Left lung (tissue), 10 donors: ENCODE data around the gene TMPRSS2. TPM values are rescaled to one million over a fixed set of nuclear protein-coding genes. Genes with fewer than 3 reads are reported as not detected.
A peak's percentile ranks its signal among the peaks of the same experiment; 100 is the strongest.
"Not testable (repeated sequence)": the region's sequence is repeated elsewhere in the genome, so short reads cannot be mapped to it uniquely, and the experiment has no call there.

Experiments
- ATAC-seq: fragments of 200-7000 bp; cut with Tn5 transposase; one replicate; pipeline ENCODE4 v1.9.1; 2020; ENCODE audit warnings: moderate library complexity
- DNase-seq, 4 donors: peaks; one replicate each; pipeline ENCODE4 v3.0.0-alpha.2; 2013 to 2020
- H3K27ac ChIP-seq, 2 donors: fragments of 200-600 bp; sonication (generic) in 1 of 2; one replicate each; pipeline versions ENCODE4 v1.5.0 to v1.8.0; 2020 to 2021
- H3K27me3 ChIP-seq, 2 donors: fragments of 200-600 bp; sonication (generic) in 1 of 2; one replicate each; pipeline versions ENCODE4 v1.5.0 to v1.8.0; 2020 to 2021
- H3K36me3 ChIP-seq, 2 donors: fragments of 200-600 bp; sonication (generic) in 1 of 2; one replicate each; pipeline versions ENCODE4 v1.5.0 to v1.8.0; 2020 to 2021
- H3K4me1 ChIP-seq, 2 donors: fragments of 200-600 bp; one replicate each; pipeline ENCODE4 v1.8.0; 2021
- H3K4me3 ChIP-seq, 2 donors: fragments of 200-600 bp; sonication (generic) in 1 of 2; one replicate each; pipeline versions ENCODE4 v1.5.0 to v1.8.0; 2020 to 2021; ENCODE audit warnings: mild to moderate bottlenecking in 1 of 2
- H3K9me3 ChIP-seq, 2 donors: fragments of 200-600 bp; sonication (generic) in 1 of 2; one replicate each; pipeline versions ENCODE4 v1.5.0 to v1.8.0; 2020 to 2021
- intact Hi-C, 2 donors: fragments of 100-400 bp; cut with DNase I; formaldehyde crosslinking; loops; one replicate each; pipeline versions ENCODE4 v1.11.2 to v1.14.2; 2022
- polyA plus RNA-seq, 6 donors: library from polyadenylated mRNA; unstranded; fragments of 120-200 nt; gene quantifications; one replicate each; pipeline ENCODE4 v1.2.1, GENCODE V29; 2013; ENCODE audit not compliant: insufficient read length in 6 of 6
- total RNA-seq, 2 donors: library from RNA; stranded (reverse); fragmentation: NEBNext Ultra II Directional; extraction: Animal tissue kit (Norgen Biotek cat#: 25700); gene quantifications; one replicate each; pipeline ENCODE4 v1.2.1, GENCODE V29; 2021
- TF ChIP-seq, protein P1 (sequence below), 2 donors: fragments of 200-600 bp; sonication (generic) in 1 of 2; IDR thresholded peaks; one replicate each; pipeline versions ENCODE4 v1.5.0 to v1.8.0; 2021; ENCODE audit warnings: antibody characterized with exemption in 2 of 2
- donor health status: DM: no; HTN: yes; CAD: no.
- donor health status: DM: no; HTN: no; CAD: no.

Gene TMPRSS2
- total and polyA plus RNA-seq, 8 donors, result 38.2 to 137 (median 52.7) TPM

DNA sequence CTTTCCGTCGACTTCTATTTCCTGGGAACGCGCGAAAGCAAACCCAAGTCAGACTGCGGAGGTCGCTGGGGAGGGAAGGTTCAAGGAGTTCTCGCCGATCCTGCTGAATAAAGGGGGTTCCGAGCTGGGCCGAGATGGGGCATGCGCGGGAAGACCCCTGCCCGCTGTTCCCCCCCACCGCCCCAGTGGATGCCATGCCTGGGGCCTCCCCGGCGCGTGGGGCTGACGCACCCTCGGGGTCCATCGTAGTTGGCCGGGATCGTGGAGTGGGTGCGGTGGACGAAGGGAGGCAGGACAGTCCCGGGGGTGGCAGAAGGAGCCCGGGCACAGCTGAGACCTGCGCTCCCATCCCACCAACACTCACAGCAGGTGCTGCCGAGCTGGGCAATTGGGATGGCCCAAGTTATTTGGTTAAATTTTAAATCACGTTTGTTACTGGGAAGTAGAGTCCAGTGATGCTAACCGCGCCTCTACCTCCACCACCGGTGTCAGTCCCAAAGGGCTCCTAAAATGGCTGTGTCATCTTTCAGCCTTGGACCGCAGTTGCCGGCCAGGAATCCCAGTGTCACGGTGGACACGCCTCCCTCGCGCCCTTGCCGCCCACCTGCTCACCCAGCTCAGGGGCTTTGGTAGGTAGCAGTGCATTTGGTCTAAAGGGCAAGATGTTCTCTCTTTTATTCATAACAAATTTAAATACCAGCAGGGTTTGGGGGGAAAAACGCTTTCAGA, 81.1 kb downstream of the TMPRSS2 start:
- TF ChIP-seq, protein P1, sequence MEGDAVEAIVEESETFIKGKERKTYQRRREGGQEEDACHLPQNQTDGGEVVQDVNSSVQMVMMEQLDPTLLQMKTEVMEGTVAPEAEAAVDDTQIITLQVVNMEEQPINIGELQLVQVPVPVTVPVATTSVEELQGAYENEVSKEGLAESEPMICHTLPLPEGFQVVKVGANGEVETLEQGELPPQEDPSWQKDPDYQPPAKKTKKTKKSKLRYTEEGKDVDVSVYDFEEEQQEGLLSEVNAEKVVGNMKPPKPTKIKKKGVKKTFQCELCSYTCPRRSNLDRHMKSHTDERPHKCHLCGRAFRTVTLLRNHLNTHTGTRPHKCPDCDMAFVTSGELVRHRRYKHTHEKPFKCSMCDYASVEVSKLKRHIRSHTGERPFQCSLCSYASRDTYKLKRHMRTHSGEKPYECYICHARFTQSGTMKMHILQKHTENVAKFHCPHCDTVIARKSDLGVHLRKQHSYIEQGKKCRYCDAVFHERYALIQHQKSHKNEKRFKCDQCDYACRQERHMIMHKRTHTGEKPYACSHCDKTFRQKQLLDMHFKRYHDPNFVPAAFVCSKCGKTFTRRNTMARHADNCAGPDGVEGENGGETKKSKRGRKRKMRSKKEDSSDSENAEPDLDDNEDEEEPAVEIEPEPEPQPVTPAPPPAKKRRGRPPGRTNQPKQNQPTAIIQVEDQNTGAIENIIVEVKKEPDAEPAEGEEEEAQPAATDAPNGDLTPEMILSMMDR (IDR thresholded peaks at IDR 0.05), result no peak
- Histone ChIP-seq H3K4me1 (peaks cover 0 to 41% of the 10 kb centered on the region in 2 donors), H3K27me3 (no peaks in the 10 kb centered on the region), H3K36me3 (peaks cover 0 to 41% of the 10 kb centered on the region in 2 donors), H3K9me3 (no peaks in the 10 kb centered on the region), H3K27ac (peak overlapping the region in 1 of 2 donors; percentile 80), H3K4me3 (peak overlapping the region; percentile 51 to 65)
- intact Hi-C loops, result no loop called here
- DNase-seq (no peak), ATAC-seq (peak; percentile 41)

DNA sequence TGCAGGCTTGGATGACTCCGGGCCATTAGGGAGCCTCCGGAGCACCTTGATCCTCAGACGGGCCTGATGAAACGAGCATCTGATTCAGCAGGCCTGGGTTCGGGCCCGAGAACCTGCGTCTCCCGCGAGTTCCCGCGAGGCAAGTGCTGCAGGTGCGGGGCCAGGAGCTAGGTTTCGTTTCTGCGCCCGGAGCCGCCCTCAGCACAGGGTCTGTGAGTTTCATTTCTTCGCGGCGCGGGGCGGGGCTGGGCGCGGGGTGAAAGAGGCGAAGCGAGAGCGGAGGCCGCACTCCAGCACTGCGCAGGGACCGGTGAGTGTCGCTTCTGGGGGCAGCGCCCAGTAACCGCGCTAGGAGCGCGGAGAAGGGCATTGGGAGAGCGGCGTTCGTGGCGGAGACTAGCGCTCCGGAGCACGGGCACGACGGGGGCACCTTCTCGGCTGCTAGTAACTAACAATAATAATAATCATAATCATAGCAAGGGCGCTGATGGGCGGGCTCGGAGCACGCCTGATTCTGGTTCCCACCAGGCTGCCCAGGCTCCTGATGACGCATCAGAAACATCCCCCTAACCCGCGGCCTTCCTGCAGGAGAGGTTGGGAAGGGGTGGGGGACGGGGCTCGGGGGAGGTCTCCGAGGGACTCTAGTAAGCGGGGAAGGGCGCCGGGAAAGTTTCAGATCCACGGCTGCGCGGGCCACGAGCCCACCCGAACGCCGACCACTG, 81.8 kb downstream of the TMPRSS2 start, which contains the start of gene MX1:
Gene MX1 (plus strand): TSS at position 286 of the 722 bp plus-strand sequence. CDS start 5,832 bp downstream, outside the sequence.
- TF ChIP-seq, protein P1 (IDR thresholded peaks at IDR 0.05), result no peak
- peak; percentile 18 to 96 (median 71) for DNase-seq
- H3K27ac ChIP-seq, result peak within 1 kb of the TSS; percentile 4 to 80
- H3K36me3 ChIP-seq, result peaks cover 0 to 34% of the 10 kb centered on the region in 2 donors
- intact Hi-C loops, result no loop called here
- peak within 1 kb of the TSS; percentile 51 to 65 for H3K4me3 ChIP-seq
- peaks cover under 1 to 43% of the 10 kb centered on the region in 2 donors for H3K4me1 ChIP-seq
- no peaks in the 10 kb centered on the region for H3K27me3 ChIP-seq
- no peaks in the 10 kb centered on the region for H3K9me3 ChIP-seq
- peak; percentile 94 for ATAC-seq

DNA sequence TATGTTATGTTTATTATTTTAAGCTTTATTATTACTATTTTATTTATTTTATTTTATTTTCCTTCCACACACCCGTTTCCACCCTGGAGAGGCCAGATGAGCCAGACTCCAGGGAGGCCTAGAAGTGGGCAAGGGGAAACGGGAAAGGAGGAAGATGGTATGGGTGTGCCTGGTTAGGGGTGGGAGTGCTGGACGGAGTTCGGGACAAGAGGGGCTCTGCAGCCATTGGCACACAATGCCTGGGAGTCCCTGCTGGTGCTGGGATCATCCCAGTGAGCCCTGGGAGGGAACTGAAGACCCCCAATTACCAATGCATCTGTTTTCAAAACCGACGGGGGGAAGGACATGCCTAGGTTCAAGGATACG, 82.4 kb downstream of the TMPRSS2 start:
- intact Hi-C loops, result no loop called here
- TF ChIP-seq, protein P1 (IDR thresholded peaks at IDR 0.05), result no peak
- Histone ChIP-seq H3K27ac (peak overlapping the region; percentile 4 to 80), H3K36me3 (peaks cover 0 to 29% of the 10 kb centered on the region in 2 donors), H3K27me3 (no peaks in the 10 kb centered on the region), H3K4me1 (peaks cover 6 to 49% of the 10 kb centered on the region in 2 donors), H3K4me3 (peak overlapping the region; percentile 51 to 65), H3K9me3 (no peaks in the 10 kb centered on the region)
- ATAC-seq (no peak), DNase-seq (no peak)

DNA sequence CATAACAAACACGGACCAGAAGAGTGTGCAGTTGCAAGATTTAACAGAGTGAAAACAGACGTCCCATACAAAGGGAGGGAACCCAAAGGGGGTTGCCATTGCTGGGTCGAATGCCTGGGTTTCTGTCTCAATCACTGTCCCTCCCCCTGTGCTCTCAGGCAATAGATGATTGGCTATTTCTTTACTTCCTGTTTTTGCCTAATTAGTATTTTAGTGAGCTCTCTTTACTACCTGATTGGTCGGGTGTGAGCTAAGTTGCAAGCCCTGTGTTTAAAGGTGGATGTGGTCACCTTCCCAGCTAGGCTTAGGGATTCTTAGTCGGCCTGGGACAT, 84.7 kb downstream of the TMPRSS2 start:
- H3K4me3 ChIP-seq, DNase-seq, H3K9me3 ChIP-seq, H3K27me3 ChIP-seq, H3K27ac ChIP-seq, intact Hi-C loops, ATAC-seq, H3K36me3 ChIP-seq: not testable (repeated sequence)
- H3K4me1 ChIP-seq, result peaks cover 7 to 62% of the 10 kb centered on the region in 2 donors

DNA sequence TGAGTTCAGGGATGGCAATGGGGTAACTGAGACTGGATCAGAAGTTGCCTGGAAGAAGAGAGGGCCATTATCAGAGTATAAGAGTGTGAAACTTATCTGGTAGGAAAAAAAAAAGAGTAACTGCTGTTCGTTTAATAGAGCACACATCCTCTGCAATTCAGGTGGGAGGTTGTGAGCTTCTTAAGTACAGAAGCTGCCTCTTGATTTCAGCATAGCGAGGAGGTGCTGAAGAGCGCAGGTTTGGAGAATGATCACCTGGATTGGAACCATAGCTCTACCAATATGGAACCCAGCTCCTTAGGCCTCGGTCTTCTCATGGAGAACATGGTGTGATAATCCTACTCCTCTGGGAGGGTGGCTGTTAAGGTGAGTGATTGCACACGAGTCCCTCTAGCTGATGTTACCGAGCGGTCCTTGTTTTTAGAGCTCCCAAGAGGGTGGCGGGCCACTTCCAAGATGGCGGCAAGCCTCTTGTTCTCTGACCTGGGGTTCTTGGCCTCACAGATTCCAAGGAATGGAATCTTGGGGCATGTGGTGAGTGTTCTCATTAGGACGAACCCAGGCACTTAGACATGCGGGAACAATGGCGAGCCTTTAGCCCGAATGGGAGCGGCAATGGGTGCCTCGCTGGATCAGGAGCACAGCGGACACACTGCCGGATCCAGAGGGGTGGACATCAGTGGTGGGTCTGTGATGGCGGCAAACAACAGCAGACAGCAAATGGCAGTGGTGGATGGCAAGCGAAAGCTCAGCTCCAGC, 85.2 kb downstream of the TMPRSS2 start:
- H3K9me3 ChIP-seq, result no peaks in the 10 kb centered on the region
- peaks cover 7 to 60% of the 10 kb centered on the region in 2 donors for H3K4me1 ChIP-seq
- intact Hi-C loops, result no loop called here
- H3K36me3 ChIP-seq, result peaks cover 0 to under 1% of the 10 kb centered on the region in 2 donors
- H3K4me3 ChIP-seq, result no peak overlapping the region
- DNase-seq (no peak), ATAC-seq (no peak)
- no peak overlapping the region for H3K27ac ChIP-seq
- H3K27me3 ChIP-seq, result no peaks in the 10 kb centered on the region
- TF ChIP-seq, protein P1 (IDR thresholded peaks at IDR 0.05), result no peak

DNA sequence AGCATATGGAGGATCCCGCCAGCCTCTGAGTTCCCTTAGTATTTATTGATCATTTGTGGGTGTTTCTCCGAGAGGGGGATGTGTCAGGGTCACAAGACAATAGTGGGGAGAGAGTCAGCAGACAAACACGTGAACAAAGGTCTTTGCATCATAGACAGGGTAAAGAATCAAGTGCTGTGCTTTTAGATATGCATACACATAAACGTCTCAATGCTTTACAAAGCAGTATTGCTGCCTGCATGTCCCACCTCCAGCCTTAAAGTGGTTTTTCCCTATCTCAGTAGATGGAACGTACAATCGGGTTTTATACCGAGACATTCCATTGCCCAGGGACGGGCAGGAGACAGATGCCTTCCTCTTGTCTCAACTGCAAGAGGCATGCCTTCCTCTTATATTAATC, 87.0 kb downstream of the TMPRSS2 start:
- H3K9me3 ChIP-seq, intact Hi-C loops, H3K36me3 ChIP-seq, ATAC-seq, H3K27me3 ChIP-seq, DNase-seq: not testable (repeated sequence)
- peak overlapping the region; percentile 91 to 93 for H3K27ac ChIP-seq
- H3K4me1 ChIP-seq, result peaks cover 7 to 48% of the 10 kb centered on the region in 2 donors
- peak overlapping the region; percentile 53 to 55 for H3K4me3 ChIP-seq
